Measurements from ENCODE around the gene MEGF10. TPM values are rescaled to one million over a fixed set of nuclear protein-coding genes. Genes with fewer than 3 reads are reported as not detected.

The MEGF10 gene
- total RNA-seq, 1 donor from 2014 or later = not detected

DNA sequence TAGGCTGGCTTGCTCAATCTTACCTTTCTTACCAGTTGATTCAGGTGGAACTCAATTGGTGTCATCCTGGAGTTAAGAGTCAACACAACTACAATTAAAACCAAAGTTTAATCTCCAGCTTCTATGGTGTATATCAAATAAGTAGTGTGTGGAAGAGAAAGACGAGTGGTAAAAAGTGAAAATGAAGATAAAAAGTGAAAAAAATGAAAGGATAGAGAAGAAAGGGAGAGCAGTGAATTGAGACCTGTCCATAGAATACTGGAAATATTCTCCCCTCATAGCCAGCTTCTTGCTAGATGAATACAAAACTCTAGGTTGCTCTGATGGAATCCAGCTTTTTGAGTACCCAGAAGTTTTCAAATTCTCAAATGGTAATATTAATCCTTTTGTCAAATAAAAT is 76.4 kb downstream of the MEGF10 start:
- intact Hi-C loops (cut with micrococcal nuclease) = no loop called here

DNA sequence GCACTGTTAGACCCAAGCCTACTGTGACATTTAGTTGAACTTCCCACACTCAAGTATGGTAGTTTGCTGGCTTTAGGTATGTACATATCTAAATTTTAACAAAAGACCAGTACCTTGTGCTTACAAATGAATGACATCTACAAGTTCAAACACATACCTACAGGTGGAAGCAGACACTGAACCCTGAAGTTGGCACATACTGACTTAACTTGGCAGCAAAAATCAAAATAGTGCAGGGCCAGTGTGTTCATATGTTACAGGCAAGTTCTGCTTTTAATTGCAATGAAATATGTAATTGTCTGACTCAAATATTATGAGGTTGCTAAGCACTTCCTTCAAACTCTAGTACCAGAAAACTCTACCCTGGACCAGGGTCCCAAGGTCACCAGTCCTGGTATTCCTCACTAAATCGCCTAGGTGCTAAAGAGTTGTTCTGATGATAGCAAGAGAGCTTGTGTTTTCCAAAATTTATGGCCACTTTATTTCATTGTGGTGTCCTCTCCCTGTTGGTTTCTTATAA is 77.4 kb downstream of the MEGF10 start:
- intact Hi-C loops (cut with micrococcal nuclease) = no loop called here

- intact Hi-C loops (cut with micrococcal nuclease) = no loop called here
These were observed 79.2 kb downstream of the MEGF10 start for GRCh38 chr5:127369796-127370195.

- intact Hi-C loops (cut with micrococcal nuclease) = no loop called here
These were observed 80.0 kb downstream of the MEGF10 start for GRCh38 chr5:127370631-127371030.

GRCh38 chr5:127373858-127374491 is 83.4 kb downstream of the MEGF10 start:
- intact Hi-C loops (cut with micrococcal nuclease) = no loop called here

- intact Hi-C loops (cut with micrococcal nuclease) = no loop called here
These were observed 84.5 kb downstream of the MEGF10 start for GRCh38 chr5:127375124-127375523.

- intact Hi-C loops (cut with micrococcal nuclease) = no loop called here
These were observed 85.0 kb downstream of the MEGF10 start for GRCh38 chr5:127375544-127376091.

DNA sequence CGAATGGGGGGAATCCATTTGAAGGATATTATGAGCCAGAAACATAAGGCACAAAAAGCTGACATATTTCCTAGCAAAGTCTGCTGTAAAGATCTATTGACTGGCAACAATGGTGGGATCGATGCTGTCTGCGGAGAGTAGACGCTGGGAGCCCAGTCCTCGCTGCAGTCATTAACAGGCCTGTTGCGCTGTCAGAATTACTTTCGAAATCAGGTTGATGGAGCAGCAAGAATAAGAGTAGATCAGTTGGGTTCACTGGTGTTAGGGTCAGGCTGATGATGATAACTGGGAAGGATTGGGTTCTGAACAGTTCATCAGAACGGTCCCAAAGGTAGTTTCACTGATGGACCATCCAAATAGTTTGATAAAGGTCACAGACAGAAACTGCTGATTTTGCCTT is 87.1 kb downstream of the MEGF10 start:
- intact Hi-C loops (cut with micrococcal nuclease) = no loop called here

DNA sequence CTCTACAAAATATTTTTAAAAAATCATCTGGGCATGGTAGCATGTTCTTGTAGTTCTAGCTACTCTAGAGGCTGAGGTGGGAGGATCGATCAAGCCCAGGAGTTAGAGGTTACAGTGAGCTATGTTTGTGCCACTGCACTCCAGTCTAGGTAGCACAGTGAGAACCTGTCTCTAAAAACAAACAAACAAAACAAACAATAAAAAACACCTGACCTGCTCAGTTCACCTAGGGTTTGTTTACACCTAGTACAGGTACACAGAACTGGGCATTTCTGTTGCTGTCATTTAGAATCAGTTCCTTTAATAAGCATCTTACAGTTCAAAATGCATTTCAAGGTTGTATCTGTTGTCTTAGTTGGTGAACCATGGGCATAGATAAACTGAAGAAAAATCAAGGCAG is 95.3 kb downstream of the MEGF10 start:
- intact Hi-C loops (cut with micrococcal nuclease) = no loop called here

DNA sequence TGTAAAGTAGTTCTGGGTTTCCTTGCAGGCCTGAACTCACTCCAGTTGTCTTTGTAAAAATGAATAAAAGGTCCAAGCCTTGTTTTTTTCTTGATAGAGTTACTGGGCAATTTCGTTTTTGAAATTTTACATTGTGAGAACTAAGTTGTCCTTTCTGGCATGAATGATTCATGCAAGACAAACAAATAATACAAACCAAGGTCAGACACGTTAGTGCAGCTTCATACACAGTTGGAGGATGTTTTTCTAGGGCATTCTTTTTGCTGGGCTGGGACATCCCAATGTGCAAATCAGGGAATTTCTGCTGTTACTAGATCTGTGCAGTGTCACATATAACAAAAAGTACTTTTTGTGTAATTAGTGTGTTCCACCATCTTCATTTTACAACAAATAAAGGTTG is 96.0 kb downstream of the MEGF10 start:
- intact Hi-C loops (cut with micrococcal nuclease) = no loop called here

DNA sequence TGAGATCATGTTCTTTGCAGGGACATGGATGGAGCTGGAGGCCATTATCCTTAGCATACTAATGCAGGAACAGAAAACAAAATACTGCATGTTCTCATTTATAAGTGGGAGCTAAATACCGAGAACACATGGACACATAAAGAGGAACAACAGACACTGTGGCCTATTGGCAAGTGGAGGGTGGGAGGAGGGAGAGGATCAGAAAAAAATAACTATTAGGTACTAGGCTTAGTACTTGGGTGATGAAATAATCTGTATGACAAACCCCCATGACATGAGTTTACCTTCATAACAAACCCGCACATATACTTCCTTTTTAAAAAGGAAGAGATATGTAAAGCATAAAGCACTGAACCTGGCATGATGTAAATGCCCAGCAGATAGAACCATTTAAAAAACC is 99.0 kb downstream of the MEGF10 start:
- intact Hi-C loops (cut with micrococcal nuclease) = no loop called here

- intact Hi-C loops (cut with micrococcal nuclease) = no loop called here
These were observed 102.2 kb downstream of the MEGF10 start for GRCh38 chr5:127392762-127393161.

DNA sequence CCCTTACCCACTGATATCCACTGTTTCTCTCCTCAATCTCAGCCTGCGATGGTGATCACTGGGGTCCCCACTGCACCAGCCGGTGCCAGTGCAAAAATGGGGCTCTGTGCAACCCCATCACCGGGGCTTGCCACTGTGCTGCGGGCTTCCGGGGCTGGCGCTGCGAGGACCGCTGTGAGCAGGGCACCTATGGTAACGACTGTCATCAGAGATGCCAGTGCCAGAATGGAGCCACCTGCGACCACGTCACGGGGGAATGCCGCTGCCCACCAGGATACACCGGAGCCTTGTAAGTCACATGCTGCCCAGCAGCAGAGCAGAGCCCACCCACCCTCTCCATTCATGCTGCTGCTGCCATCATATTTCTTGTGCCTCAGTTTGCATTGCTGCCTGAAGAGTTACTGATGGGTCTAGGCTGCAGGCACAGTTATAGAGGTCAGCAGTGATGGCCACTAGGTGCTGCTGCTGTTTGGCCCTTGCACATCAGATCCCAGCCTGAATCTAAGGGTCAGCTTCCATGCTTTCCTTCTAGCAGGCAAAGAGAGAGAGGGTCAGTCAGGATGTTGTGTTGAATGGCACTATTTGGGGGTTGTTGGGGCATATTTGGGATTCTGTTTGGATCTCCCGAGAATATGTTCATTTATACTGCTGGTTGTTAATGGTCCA is 106.0 kb downstream of the MEGF10 start:
- intact Hi-C loops (cut with micrococcal nuclease) = no loop called here

DNA sequence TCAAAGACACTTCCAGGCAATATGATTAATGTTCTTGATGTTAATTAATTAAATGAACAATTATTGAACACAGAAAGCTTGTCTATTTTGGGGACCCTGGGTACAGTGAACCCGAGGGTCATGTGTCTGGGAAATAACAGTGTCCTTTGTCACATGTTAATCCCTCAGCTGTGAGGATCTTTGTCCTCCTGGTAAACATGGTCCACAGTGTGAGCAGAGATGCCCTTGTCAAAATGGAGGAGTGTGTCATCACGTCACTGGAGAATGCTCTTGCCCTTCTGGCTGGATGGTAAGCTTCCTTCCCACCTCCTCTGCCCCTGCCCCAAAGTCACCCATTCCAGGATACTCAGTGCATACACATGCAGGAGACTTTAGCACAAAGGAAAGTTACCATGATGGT is 107.9 kb downstream of the MEGF10 start:
- intact Hi-C loops (cut with micrococcal nuclease) = no loop called here

GRCh38 chr5:127399068-127399467 is 108.5 kb downstream of the MEGF10 start:
- intact Hi-C loops (cut with micrococcal nuclease) = no loop called here

- intact Hi-C loops (cut with micrococcal nuclease) = no loop called here
These were observed 109.9 kb downstream of the MEGF10 start for GRCh38 chr5:127400539-127400938.

- intact Hi-C loops (cut with micrococcal nuclease) = no loop called here
These were observed 110.5 kb downstream of the MEGF10 start for GRCh38 chr5:127400946-127401670.

DNA sequence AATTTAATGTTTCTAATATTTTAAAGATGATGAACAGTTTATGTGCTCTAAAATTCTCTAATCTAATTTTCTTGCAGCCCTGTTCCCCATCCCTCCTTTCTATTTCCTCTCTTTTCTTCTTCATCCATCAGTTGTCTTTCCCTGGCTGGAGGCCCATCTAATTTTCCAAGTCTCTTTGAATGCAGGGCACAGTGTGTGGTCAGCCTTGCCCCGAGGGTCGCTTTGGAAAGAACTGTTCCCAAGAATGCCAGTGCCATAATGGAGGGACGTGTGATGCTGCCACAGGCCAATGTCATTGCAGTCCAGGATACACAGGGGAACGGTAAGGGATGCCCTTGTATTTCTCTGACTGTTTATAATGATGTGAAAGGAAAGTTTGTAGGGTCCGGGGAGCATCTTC is 111.8 kb downstream of the MEGF10 start:
- intact Hi-C loops (cut with micrococcal nuclease) = no loop called here

GRCh38 chr5:127404190-127404589 is 113.6 kb downstream of the MEGF10 start:
- intact Hi-C loops (cut with micrococcal nuclease) = no loop called here

DNA sequence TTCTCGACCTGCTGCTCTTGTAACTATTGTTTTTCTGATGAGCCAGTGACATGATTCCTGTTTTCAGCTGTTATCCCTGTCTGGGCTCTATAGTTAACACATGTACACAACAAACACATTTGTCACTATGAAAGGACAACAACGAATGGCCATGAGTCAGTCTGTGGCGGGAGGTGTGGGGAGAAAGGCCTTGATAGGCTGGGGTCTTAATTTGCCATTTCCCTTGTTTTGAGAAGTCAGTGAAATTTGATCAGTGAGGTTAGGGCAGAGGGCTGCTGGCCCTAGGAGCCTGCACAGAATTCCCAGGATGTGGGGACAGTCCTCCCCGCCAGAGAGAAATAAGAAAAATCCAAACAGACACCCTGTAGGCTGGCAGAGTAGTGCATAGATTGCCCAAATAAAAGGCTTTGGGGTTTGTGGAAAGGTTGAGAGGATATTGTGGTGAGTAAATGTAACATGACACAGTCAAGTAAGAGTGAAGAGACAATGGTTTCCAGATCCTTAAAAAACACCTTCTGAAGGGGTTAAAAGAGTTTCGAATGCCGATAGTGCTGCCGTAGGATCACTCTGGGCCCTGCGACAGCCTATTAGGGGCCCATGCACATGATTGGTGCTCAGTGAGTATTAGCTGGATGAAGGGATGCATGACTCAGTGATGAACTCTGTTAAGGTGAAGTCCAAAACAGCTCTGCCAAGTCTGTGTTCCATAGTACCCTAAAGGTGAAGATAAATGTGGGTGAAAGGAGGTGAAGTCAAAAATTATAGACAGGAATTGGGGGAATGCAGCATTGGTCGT is 115.9 kb downstream of the MEGF10 start:
- intact Hi-C loops (cut with micrococcal nuclease) = no loop called here

DNA sequence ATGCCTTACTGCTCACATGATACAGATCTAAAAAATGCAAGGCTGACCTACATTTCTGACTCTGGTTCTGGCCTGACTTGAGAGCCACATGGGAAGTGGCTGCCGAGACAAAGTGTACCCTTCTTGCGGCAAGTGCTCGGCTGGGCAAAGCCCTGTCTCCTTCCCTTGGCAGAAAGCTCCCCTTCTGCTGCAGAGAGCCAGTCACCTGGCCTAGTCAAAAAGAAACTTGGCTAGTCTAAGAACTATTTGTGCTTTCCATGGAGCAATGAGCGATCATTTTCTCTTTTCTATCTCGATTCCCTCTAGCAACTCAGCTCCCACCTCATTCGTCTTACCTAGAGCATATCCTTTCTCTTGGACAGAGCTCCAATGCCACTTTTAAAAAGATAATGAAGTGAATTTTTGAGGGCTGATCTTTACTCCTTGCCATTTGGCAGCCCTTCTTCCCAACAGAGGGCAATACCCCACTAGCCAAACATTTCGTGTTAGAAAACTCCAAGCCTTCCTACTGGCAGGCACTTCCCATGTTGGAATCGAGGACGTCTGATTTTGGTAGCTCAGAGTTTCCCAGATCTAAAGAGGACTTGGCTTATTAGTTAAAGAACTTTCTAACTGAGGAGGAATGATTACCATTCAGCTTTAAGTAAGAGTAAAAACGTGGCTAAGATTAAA is 118.8 kb downstream of the MEGF10 start:
- intact Hi-C loops (cut with micrococcal nuclease) = no loop called here

Data from T-helper 1 cell treated with Interleukin-12 subunit alpha and Interleukin-12 subunit beta and Interleukin-4 antibody, amounts not matched to agents 30 ng/mL and 1 ng/mL, for 36 hours (primary cell).